ENCODE results near the gene PRR19.
A peak's percentile ranks its signal among the peaks of the same experiment; 100 is the strongest.

PRR19 gene

DNA sequence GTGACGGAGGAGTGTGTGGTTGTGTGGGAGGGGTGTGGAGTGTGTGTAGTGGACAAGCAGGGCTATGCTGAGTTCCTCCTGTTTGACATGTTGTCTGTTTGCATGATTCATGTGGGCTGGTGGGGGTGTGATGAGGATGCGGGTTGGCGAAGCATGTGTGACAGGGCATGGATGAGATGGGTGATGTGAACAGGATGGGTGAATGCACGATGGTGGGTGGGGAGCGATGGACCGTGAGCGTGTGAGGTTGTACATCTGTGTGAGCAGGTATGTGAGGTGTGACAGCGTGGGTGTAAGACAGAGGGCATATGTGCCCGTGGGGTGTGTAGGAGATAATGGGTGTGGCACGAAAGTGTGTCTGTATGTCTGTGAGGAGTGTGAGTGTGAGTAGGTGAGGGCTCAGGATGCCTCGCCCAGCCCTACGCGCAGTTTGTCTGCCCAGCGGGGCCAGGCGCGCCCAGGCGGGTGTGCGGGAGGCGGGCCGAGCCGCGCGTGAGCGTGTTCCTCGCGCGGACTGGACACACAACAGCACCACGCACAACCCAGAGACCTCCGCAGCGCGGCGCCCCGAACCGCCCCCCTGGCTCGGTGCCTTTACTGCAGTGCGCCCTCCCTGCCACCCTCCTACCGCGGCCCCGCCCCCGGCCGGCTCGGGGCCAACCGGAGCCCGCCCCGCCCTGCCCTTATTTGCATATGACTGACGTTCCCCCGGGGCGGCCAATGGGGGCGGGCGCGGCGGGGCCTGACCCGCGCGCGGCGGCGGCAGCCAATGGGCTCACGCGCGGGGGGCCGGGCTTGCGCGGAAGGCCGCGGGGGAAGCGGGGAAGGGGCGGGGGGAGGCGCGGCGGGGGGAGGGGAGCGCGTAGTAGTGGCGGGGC is 18.5 kb upstream of the PRR19 start:
- H3K36me3 ChIP-seq, result peaks cover 17% of the 10 kb centered on the region
- no peaks in the 10 kb centered on the region for H3K27me3 ChIP-seq
- H3K27ac ChIP-seq, result peak overlapping the region; percentile 90
- TF ChIP-seq Cebpa-rat (IDR thresholded peaks at IDR 0.05), result no peak
- peak overlapping the region; percentile 73 for H3K4me3 ChIP-seq
- H3K9ac ChIP-seq, result peak overlapping the region; percentile 86
- H3K4me1 ChIP-seq, result peaks cover 75% of the 10 kb centered on the region
- peak overlapping the region; percentile 99 for H3K4me2 ChIP-seq
- H4K20me1 ChIP-seq, result peaks cover 69% of the 10 kb centered on the region
- no peaks in the 10 kb centered on the region for H3K9me3 ChIP-seq

DNA sequence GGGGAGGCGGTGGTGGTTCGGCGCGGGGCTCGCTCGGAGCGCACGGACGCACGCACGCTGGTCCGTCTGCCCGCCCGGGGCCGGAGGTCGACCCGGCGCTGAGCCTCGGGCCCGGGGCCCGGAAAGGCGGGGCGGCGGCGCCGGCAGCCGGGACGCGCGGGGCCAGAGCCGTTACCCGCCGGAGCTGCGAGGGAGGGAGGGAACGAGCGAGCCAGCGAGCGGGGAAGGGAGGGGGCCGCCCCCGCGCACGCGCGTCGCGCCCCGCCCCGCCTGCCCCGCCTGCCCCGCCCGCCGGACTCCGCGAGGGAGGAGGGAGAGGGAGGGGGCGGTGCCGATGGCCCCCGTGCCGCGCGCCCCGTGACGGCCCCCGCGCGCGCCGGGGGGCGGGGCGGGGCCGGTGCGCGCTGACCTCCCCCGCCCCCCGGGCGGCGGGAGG is 17.8 kb upstream of the PRR19 start:
- Histone ChIP-seq H3K4me2 (peak overlapping the region; percentile 22; the same call in 1 of the 2 replicates), H3K27me3 (no peaks in the 10 kb centered on the region), H3K4me3 (peak overlapping the region; percentile 73), H4K20me1 (peaks cover 69% of the 10 kb centered on the region), H3K4me1 (peaks cover 75% of the 10 kb centered on the region), H3K9ac (peak overlapping the region; percentile 86), H3K27ac (peak overlapping the region; percentile 90), H3K9me3 (no peaks in the 10 kb centered on the region), H3K36me3 (peaks cover 23% of the 10 kb centered on the region)
- no peak for TF ChIP-seq Cebpa-rat (IDR thresholded peaks at IDR 0.05)

DNA sequence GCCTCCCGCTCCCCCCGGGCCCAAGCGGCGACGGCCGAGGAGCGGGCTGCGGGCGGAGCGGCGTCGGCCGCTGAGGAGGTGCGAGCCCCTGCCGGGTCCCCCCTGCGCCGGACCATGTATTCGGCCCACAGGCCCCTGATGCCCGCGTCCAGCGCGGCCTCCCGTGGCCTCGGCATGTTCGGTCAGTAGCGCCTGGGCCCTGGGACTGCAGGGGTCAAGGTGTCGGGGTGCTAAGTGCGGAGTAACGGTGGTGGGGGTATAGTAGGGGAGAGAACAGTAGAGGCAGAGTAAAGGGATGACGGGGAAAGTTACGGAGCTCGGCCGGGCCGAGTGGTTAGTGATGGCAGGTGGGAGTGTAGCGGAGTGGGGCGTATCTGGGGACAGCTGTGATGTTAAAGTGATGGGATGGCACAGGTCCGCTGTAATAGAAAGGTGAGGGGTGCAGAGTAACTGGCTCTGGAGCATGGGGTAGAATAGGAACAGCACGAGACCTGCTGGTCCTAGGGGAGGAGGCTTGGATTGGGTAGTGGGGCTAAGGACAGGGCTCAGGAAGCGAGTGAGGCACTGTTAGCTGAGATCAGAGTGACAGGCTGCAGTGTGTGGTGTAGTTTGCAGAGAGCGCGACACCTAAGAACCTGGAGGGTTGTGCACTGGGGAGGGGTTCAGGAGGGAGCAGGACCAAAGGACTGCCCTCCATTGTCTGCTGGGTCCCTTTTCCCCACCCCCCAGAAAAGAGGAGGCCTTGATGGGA is 17.2 kb upstream of the PRR19 start:
- Histone ChIP-seq H3K9me3 (no peaks in the 10 kb centered on the region), H4K20me1 (peaks cover 71% of the 10 kb centered on the region), H3K4me3 (peak overlapping the region; percentile 73), H3K9ac (peak overlapping the region; percentile 85), H3K4me1 (peaks cover 75% of the 10 kb centered on the region), H3K27ac (peak overlapping the region; percentile 93), H3K4me2 (peak overlapping the region; percentile 98), H3K27me3 (no peaks in the 10 kb centered on the region), H3K36me3 (peaks cover 30% of the 10 kb centered on the region)
- TF ChIP-seq Cebpa-rat (IDR thresholded peaks at IDR 0.05), result no peak

DNA sequence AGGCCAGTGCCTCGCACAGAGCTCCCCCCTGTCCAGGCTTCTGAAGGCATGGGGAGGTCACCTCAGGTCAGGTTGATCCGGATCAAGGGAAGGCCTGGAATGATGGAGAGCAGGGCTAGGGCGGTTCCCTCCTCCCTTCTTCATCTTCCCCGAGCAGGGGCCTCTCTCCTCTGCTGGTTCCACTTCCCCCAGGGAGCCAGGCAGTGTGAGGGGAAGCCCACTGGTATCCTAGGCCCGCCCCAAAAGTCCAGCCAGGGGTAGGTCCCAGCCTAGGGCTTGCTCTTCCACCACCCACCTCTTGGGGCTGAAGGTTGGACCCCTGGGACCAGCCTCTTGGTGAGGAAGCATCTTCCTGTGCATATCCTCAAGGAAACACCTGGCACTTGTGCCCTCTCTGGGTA is 16.4 kb upstream of the PRR19 start:
- Histone ChIP-seq H4K20me1 (peaks cover 79% of the 10 kb centered on the region), H3K27me3 (no peaks in the 10 kb centered on the region), H3K36me3 (peaks cover 38% of the 10 kb centered on the region), H3K4me3 (peak overlapping the region; percentile 73), H3K27ac (peak overlapping the region; percentile 93), H3K9me3 (no peaks in the 10 kb centered on the region), H3K4me1 (peaks cover 83% of the 10 kb centered on the region), H3K4me2 (peak overlapping the region; percentile 98), H3K9ac (peak overlapping the region; percentile 85)
- TF ChIP-seq Cebpa-rat (IDR thresholded peaks at IDR 0.05), result no peak

DNA sequence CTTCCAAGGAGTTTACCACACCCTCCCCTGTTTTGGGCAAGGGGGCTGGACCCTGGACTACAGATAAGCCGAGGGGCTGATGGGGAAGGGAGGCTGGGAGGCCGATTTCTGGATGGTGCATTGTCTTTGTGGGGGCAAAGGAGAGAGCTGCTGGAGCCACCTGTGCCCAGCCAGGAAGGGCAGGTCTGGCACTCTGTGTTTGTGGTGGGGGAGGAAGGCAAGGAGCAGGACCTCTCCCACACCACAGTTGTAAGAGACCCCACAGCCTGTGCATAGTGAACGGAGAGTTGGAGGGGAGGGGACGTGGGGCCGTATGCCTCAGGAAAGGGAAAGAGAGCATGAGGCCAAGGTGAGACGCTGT is 16.0 kb upstream of the PRR19 start:
- no peak for TF ChIP-seq Cebpa-rat (IDR thresholded peaks at IDR 0.05)
- H3K4me1 ChIP-seq, result peaks cover 87% of the 10 kb centered on the region
- no peaks in the 10 kb centered on the region for H3K9me3 ChIP-seq
- H3K9ac ChIP-seq, result peak overlapping the region; percentile 85
- peak overlapping the region; percentile 73 for H3K4me3 ChIP-seq
- peak overlapping the region; percentile 98 for H3K4me2 ChIP-seq
- H3K36me3 ChIP-seq, result peaks cover 42% of the 10 kb centered on the region
- H3K27me3 ChIP-seq, result no peaks in the 10 kb centered on the region
- peak overlapping the region; percentile 93 for H3K27ac ChIP-seq
- H4K20me1 ChIP-seq, result peaks cover 83% of the 10 kb centered on the region

DNA sequence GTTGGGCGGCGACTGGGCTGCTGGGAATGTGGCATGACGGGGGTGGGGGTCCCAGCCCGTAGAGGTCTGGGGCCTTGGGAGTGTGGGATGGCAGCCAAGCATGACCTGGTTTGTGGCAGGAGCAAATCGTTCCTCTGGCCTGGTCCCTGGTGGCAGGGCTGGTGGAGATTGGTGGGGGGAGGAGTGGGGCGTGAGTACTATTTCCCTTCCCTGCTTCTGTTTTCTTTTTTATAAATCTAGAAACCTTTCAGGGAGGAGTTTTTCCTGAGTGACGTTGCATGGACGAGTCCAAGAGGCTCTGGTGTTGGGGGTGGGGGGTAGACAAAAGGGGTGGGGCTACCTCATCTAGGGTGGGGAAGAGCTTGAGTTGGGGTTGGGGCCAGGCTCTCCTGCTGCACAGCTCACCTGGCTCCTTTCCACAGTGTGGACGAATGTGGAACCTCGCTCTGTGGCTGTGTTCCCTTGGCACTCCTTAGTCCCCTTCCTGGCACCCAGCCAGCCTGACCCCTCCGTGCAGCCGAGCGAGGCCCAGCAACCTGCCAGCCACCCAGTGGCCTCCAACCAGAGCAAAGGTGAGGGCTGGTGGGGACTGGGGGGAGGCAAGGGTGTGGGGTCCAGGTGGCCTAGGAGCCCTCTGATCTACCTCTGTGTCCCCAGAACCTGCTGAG is 15.4 kb upstream of the PRR19 start:
- Histone ChIP-seq H4K20me1 (peaks cover 87% of the 10 kb centered on the region), H3K4me1 (peaks cover 88% of the 10 kb centered on the region), H3K9ac (peak overlapping the region; percentile 85), H3K27ac (peak overlapping the region; percentile 93), H3K4me3 (peak overlapping the region; percentile 73), H3K4me2 (peak overlapping the region; percentile 98), H3K9me3 (no peaks in the 10 kb centered on the region), H3K36me3 (peaks cover 47% of the 10 kb centered on the region), H3K27me3 (no peaks in the 10 kb centered on the region)
- no peak for TF ChIP-seq Cebpa-rat (IDR thresholded peaks at IDR 0.05)

DNA sequence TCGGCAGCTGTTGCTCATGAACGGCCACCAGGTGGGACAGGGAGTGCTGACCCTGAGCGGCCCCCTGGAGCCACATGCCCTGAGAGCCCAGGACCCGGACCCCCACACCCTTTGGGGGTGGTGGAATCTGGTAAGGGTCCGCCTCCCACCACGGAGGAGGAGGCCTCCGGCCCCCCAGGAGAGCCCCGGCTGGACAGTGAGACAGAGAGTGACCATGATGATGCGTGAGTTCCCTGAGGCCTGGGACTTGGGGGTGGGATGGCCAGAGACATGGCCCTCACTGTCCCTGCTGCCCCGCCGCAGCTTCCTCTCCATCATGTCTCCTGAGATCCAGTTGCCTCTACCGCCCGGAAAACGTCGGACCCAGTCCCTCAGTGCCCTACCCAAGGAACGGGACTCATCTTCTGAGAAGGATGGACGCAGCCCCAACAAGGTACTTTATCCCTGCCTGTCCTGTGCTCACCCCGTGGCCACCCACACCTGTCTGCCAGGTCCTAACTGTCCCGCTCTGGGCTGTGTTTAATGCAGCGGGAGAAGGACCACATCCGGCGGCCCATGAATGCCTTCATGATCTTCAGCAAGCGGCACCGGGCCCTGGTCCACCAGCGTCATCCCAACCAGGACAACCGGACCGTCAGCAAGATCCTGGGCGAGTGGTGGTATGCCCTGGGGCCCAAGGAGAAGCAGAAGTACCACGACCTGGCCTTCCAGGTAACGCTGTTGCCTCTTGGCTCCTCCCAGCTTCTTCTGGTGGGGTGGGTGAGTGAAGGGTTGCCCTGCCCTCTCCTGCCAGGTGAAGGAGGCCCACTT is 14.7 kb upstream of the PRR19 start:
- Histone ChIP-seq H3K27me3 (no peaks in the 10 kb centered on the region), H3K27ac (peak overlapping the region; percentile 93), H3K4me2 (peak overlapping the region; percentile 98), H3K36me3 (peaks cover 55% of the 10 kb centered on the region), H3K9ac (peak overlapping the region; percentile 55; the same call in 1 of the 2 replicates), H3K4me1 (peaks cover 87% of the 10 kb centered on the region), H4K20me1 (peaks cover 87% of the 10 kb centered on the region), H3K4me3 (peak overlapping the region; percentile 73), H3K9me3 (no peaks in the 10 kb centered on the region)
- no peak for TF ChIP-seq Cebpa-rat (IDR thresholded peaks at IDR 0.05)

DNA sequence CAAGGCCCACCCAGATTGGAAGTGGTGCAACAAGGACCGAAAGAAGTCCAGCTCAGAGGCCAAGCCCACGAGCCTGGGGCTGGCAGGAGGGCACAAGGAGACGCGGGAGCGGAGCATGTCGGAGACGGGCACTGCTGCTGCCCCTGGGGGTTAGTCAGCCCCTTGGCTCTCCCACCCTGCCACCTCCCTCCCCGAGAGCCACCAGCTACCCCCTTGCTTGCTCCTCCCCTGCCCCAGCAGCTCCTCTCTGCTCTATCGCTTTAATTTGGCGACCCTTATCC is 14.2 kb upstream of the PRR19 start:
- no peak overlapping the region for H3K9ac ChIP-seq
- H3K4me2 ChIP-seq, result peak overlapping the region; percentile 98; the same call in 1 of the 2 replicates
- H3K27me3 ChIP-seq, result no peaks in the 10 kb centered on the region
- H4K20me1 ChIP-seq, result peaks cover 88% of the 10 kb centered on the region
- H3K4me3 ChIP-seq, result no peak overlapping the region
- peaks cover 60% of the 10 kb centered on the region for H3K36me3 ChIP-seq
- H3K4me1 ChIP-seq, result peaks cover 81% of the 10 kb centered on the region
- no peak for TF ChIP-seq Cebpa-rat (IDR thresholded peaks at IDR 0.05)
- no peak overlapping the region for H3K27ac ChIP-seq
- H3K9me3 ChIP-seq, result no peaks in the 10 kb centered on the region

DNA sequence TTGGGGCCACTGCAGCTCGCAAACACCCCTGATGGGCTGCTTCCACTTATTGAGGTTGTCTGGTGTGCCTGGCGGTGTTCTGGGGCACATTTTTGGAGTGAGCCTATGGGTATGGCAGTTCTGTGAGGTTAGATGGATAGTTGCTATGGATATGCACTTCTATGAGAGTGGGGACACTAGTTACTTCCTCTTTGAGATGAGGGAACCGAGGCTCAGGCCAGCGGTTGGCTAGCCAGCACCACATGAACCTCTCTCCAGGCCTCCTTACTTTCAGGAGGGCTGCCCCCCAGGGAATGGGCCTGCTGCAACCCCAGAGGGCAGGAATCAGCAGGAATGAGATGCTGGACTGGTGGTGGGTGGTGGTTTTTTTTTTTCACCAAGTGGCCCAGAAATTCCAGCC is 13.5 kb upstream of the PRR19 start:
- Histone ChIP-seq H3K4me2 (no peak overlapping the region; the same call in 1 of the 2 replicates), H3K9ac (no peak overlapping the region), H3K27me3 (no peaks in the 10 kb centered on the region)

More for the DNA sequence above, 13.5 kb upstream of the PRR19 start:
- no peak for TF ChIP-seq Cebpa-rat (IDR thresholded peaks at IDR 0.05)
- peaks cover 66% of the 10 kb centered on the region for H3K36me3 ChIP-seq
- peaks cover 75% of the 10 kb centered on the region for H3K4me1 ChIP-seq
- H3K27ac ChIP-seq, result no peak overlapping the region
- peaks cover 89% of the 10 kb centered on the region for H4K20me1 ChIP-seq
- H3K4me3 ChIP-seq, result no peak overlapping the region
- H3K9me3 ChIP-seq, result no peaks in the 10 kb centered on the region

Data from BLaER1 (cell line).